ENCODE data around the gene KIRREL3. TPM values are rescaled to one million over a fixed set of nuclear protein-coding genes. Genes with fewer than 3 reads are reported as not detected.

The KIRREL3 gene
- total and polyA plus RNA-seq, 9 of the 15 experiments (the other 6 are each of a cell fraction or from before 2014, with no cell fraction given): 0.04 to 0.10 TPM; not detected in 7

DNA sequence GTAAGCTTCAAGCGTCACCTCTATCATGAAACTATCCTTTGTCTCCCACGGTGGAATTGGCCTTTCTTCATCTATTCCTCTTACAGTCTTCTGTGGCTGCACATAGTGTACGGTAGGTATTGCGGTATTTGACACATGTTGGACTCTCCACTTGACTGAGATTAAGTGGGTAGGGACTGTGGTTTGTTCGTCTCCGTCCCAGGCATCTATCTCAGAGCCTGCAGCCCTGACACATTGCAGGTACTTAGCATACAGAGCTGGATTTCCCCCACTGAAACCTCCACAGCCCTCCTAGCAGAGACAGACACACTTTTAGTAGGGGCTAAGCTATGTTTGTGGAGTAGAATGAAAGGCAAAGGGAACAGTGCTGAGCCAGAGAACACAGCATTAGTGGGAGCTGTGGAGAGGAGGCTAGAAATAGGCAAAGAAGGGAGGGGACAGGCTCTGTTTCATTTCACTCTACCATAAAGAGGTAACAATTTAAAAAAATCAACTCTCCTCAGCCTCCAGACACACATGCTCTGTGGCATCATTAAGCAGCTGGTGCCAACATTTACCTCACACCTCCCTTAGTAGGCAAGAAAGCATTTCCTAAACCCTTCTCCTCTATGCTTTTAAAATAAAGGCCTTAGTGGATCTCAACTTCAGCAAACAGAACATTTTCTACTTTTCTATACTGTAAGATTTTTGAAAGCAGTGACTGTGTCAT is 277.5 kb downstream of the KIRREL3 start:
- ChIA-PET POLR2A (no interaction called here), CTCF (ENCODE audit: low intra/inter-chr PET ratio) (no interaction called here)
- FAIRE-seq (no peak), DNase-seq (ENCODE audit: extremely low read depth in 1 of 4, low spot score in 3 of 4) (no peak), ATAC-seq (no peak)
- 0% methylated on average over 6 of the region's 6 CpGs for WGBS (ENCODE audit: insufficient coverage, low coverage, missing lambda C conversion rate)
- no peak for TF ChIP-seq MEF2D (tag; conservative IDR thresholded peaks at IDR 0.05; ENCODE audit: low read depth)
- TF ChIP-seq PURB (CRISPR knock-in tag; IDR thresholded peaks at IDR 0.05; ENCODE audit: low read depth): no peak
- TF ChIP-seq RBM22 (IDR thresholded peaks at IDR 0.05; ENCODE audit: low read depth, low read length, poor library complexity, severe bottlenecking): no peak
- TF ChIP-seq NCOA2 (IDR thresholded peaks at IDR 0.05; ENCODE audit: partially characterized antibody in 2 of 2): no peak
- TF ChIP-seq ADNP (tag; IDR thresholded peaks at IDR 0.05): no peak
- TF ChIP-seq TAF15 (IDR thresholded peaks at IDR 0.05; ENCODE audit: low read depth, low read length): no peak
- TF ChIP-seq, protein P1, sequence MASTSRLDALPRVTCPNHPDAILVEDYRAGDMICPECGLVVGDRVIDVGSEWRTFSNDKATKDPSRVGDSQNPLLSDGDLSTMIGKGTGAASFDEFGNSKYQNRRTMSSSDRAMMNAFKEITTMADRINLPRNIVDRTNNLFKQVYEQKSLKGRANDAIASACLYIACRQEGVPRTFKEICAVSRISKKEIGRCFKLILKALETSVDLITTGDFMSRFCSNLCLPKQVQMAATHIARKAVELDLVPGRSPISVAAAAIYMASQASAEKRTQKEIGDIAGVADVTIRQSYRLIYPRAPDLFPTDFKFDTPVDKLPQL (IDR thresholded peaks at IDR 0.05; ENCODE audit: extremely low read depth, insufficient read length): no peak
- no peak for TF ChIP-seq SMARCB1 (IDR thresholded peaks at IDR 0.05; ENCODE audit: insufficient read length, low read depth)
- no peak for TF ChIP-seq MTA2 (IDR thresholded peaks at IDR 0.05; ENCODE audit: low read depth)
- no peak for TF ChIP-seq KHSRP (IDR thresholded peaks at IDR 0.05)
- TF ChIP-seq, protein P2, sequence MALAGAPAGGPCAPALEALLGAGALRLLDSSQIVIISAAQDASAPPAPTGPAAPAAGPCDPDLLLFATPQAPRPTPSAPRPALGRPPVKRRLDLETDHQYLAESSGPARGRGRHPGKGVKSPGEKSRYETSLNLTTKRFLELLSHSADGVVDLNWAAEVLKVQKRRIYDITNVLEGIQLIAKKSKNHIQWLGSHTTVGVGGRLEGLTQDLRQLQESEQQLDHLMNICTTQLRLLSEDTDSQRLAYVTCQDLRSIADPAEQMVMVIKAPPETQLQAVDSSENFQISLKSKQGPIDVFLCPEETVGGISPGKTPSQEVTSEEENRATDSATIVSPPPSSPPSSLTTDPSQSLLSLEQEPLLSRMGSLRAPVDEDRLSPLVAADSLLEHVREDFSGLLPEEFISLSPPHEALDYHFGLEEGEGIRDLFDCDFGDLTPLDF (CRISPR knock-in tag; IDR thresholded peaks at IDR 0.05): no peak
- no peak for TF ChIP-seq HSF4 (CRISPR knock-in tag; IDR thresholded peaks at IDR 0.05; ENCODE audit: borderline replicate concordance)
- TF ChIP-seq LCOR (CRISPR knock-in tag; IDR thresholded peaks at IDR 0.05): no peak
- TF ChIP-seq TCF3 (CRISPR knock-in tag; IDR thresholded peaks at IDR 0.05): no peak
- TF ChIP-seq HEY1 (CRISPR knock-in tag; IDR thresholded peaks at IDR 0.05; ENCODE audit: borderline replicate concordance): no peak
- no peak for TF ChIP-seq ZSCAN29 (IDR thresholded peaks at IDR 0.05)
- TF ChIP-seq HOXB6 (CRISPR knock-in tag; IDR thresholded peaks at IDR 0.05; ENCODE audit: borderline replicate concordance): no peak
- TF ChIP-seq ZBTB8A (IDR thresholded peaks at IDR 0.05; ENCODE audit: partially characterized antibody): no peak
- TF ChIP-seq ZFP1 (CRISPR knock-in tag; IDR thresholded peaks at IDR 0.05): no peak
- Histone ChIP-seq H3K27ac (ENCODE audit: extremely low read depth, low read depth, low read length) (no peak overlapping the region), H3K4me3 (no peak overlapping the region), H3K9me3 (replicated peaks; ENCODE audit: control insufficient read depth, insufficient read depth, low read depth, low read length) (no peaks in the 10 kb centered on the region), H3K4me2 (ENCODE audit: insufficient read depth, low read length) (no peak overlapping the region), H3K9ac (ENCODE audit: insufficient read depth in 1 of 2, low read depth in 2 of 2, low read length in 2 of 2) (no peak overlapping the region), H3K4me1 (replicated peaks in 1 of 2; ENCODE audit: control insufficient read depth in 2 of 2, insufficient read depth in 2 of 2, low read length in 2 of 2) (no peaks in the 10 kb centered on the region), H3K79me2 (ENCODE audit: control insufficient read depth, insufficient read depth, low read length) (no peaks in the 10 kb centered on the region), H3K36me3 (ENCODE audit: control insufficient read depth, insufficient read depth, low read length) (no peaks in the 10 kb centered on the region), H3K9me1 (ENCODE audit: control insufficient read depth, insufficient read depth, low read length) (no peaks in the 10 kb centered on the region), H4K20me1 (replicated peaks; ENCODE audit: control insufficient read depth, insufficient read depth, low read length) (no peaks in the 10 kb centered on the region; the same call in 1 of the 2 replicates), H2AFZ (ENCODE audit: low read depth, low read length) (no peak overlapping the region), H3K27me3 (ENCODE audit: control insufficient read depth in 2 of 2, insufficient read depth in 2 of 2, low read length in 2 of 2) (no peaks in the 10 kb centered on the region; a peak in 2 of 5 replicates)
- in situ Hi-C loops (cut with MboI) (loop anchor here (25.0 kb wide), 1 partner anchor 264 kb away; no protein-coding TSS in a partner anchor), intact Hi-C loops (cut with micrococcal nuclease) (no loop called here)
- no TSS peak for BruUV-seq (replicated peaks)

Data from K562 (cell line).